Nephron progenitor cell (in vitro differentiated cells): ENCODE measurements around the gene MYL10.

Source experiments
- DNase-seq: peaks from one replicate; pipeline ENCODE4 v3.0.0; 2021
- H3K27ac Mint-ChIP-seq: 2 replicates; pipeline ENCODE4 v1.8.0; 2021; ENCODE audit warnings: mild to moderate bottlenecking, moderate library complexity, mixed read lengths
- H3K27me3 Mint-ChIP-seq: 2 replicates; pipeline ENCODE4 v1.8.0; 2021; ENCODE audit warnings: mild to moderate bottlenecking, low read depth, mixed read lengths; ENCODE audit not compliant: poor library complexity
- H3K36me3 Mint-ChIP-seq: 2 replicates; pipeline ENCODE4 v1.8.0; 2021; ENCODE audit warnings: low read depth, mixed read lengths
- H3K4me1 Mint-ChIP-seq: 2 replicates; pipeline ENCODE4 v1.8.0; 2021; ENCODE audit warnings: mixed read lengths
- H3K4me3 Mint-ChIP-seq: 2 replicates; pipeline ENCODE4 v1.8.0; 2021; ENCODE audit warnings: mild to moderate bottlenecking, moderate library complexity, mixed read lengths
- H3K9me3 Mint-ChIP-seq: 2 replicates; pipeline ENCODE4 v1.8.0; 2021; ENCODE audit warnings: mild to moderate bottlenecking, moderate library complexity, mixed read lengths
- TF ChIP-seq, protein P1 (sequence below): fragments of 200-600 bp; sonication (generic); IDR thresholded peaks from 2 replicates; pipeline ENCODE4 v1.5.0; 2021; ENCODE audit warnings: antibody characterized with exemption

MYL10 gene

DNA sequence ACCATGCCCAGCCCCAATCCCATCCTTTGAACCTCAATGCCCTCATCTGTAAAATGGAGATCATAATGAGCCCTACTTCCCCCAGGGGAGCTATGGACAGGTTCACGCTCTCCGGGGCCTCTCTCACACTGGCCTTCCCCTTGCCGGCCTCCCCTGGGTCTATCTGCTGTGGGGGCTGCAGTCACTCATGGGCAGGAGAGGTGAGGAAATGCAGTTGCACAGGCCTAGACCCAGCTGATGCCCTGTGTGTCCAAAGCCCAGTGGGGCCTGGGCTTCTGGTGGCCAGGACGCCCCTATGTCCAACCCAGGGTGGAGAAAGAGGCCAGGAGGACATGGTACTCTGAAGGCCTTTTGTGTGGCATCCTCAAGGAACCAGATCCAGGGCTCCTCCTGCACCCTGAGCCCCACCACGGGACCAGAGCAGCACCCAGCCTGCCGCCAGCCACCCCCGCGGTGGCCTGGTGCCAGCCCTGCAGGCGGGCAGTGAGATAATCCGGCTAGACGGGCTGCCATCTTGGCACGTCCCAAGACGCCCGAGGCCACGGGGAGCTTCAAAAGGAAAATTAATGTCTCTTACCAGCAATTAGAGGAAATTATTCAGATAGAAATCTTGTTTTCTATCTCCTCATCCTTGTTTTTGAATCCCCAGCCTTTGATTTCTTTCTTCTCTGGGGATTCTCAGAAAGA, 39.0 kb downstream of the MYL10 start:
- no peak overlapping the region for H3K27ac Mint-ChIP-seq
- no peak overlapping the region for H3K4me3 Mint-ChIP-seq

DNA sequence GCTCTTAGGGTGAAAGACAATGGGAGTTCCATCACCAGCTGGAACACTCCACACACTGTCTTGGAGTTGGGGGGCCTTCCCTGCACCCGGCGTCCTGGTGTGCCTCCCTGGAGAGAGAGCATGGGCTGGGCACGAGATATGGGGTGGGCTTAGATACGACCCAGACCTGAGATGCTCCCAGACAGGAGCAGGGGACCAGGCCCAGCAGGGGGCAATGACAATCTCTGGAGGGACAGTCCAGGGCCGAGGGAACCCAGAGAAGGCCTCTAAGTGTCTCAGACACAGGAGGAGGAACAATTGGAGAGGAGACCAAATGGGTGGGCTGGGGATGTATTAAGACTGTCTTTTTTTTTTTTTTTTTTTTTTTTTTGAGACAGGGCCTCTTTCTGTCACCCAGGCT, 40.0 kb downstream of the MYL10 start:
- TF ChIP-seq, protein P1, sequence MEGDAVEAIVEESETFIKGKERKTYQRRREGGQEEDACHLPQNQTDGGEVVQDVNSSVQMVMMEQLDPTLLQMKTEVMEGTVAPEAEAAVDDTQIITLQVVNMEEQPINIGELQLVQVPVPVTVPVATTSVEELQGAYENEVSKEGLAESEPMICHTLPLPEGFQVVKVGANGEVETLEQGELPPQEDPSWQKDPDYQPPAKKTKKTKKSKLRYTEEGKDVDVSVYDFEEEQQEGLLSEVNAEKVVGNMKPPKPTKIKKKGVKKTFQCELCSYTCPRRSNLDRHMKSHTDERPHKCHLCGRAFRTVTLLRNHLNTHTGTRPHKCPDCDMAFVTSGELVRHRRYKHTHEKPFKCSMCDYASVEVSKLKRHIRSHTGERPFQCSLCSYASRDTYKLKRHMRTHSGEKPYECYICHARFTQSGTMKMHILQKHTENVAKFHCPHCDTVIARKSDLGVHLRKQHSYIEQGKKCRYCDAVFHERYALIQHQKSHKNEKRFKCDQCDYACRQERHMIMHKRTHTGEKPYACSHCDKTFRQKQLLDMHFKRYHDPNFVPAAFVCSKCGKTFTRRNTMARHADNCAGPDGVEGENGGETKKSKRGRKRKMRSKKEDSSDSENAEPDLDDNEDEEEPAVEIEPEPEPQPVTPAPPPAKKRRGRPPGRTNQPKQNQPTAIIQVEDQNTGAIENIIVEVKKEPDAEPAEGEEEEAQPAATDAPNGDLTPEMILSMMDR: no peak
- Mint-ChIP-seq H3K36me3 (no peaks in the 10 kb centered on the region), H3K4me3 (no peak overlapping the region), H3K4me1 (peaks cover 42% of the 10 kb centered on the region), H3K9me3 (no peaks in the 10 kb centered on the region), H3K27me3 (peaks cover 17% of the 10 kb centered on the region), H3K27ac (no peak overlapping the region)
- no peak for DNase-seq

More for the DNA sequence above, 39.0 kb downstream of the MYL10 start:
- TF ChIP-seq, protein P1: no peak
- no peaks in the 10 kb centered on the region for H3K36me3 Mint-ChIP-seq
- H3K9me3 Mint-ChIP-seq: no peaks in the 10 kb centered on the region
- no peak for DNase-seq
- H3K4me1 Mint-ChIP-seq: peaks cover 38% of the 10 kb centered on the region
- H3K27me3 Mint-ChIP-seq: peaks cover 19% of the 10 kb centered on the region

DNA sequence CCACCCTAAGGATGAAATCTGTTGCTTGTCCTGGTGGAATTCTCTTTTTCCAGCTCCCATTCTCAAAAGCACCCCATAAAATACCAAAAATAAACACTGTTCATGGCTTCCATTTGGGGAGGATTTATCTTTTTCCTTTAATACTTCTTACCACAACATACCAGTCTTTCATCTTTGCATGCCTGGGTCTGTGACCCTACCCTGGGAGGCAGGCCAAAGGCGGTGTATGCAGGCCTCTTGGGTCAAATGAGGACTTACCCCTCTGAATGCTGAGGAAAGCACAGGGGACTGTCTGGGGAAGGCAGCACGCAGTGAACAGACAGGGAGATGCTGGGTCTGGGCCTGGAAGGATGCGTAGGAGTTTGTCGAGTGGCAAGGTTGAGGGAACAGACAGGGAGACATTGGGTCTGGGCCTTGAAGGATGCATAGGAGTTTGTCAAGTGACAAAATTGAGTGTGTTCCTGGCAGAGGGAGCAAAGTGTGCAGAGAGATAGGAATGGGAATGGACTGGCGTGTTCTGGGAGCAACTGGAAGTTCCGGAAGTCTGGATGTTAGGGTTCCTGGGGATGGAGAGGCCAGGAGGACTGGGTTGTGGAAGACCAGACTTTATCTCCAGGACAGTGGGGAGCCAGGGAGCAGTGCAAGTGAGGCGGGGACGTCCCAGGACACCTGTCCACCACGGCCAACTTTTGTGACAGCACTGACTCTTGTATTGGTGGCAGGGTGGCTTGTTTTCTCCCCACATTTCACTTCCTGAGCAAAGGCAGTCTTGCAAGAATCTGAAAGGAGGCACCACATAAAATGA, 40.8 kb downstream of the MYL10 start:
- no peaks in the 10 kb centered on the region for H3K36me3 Mint-ChIP-seq
- H3K4me1 Mint-ChIP-seq: peaks cover 46% of the 10 kb centered on the region
- no peak overlapping the region for H3K27ac Mint-ChIP-seq
- TF ChIP-seq, protein P1: no peak
- H3K4me3 Mint-ChIP-seq: no peak overlapping the region
- H3K9me3 Mint-ChIP-seq: peaks cover 6% of the 10 kb centered on the region
- no peak for DNase-seq
- peaks cover 14% of the 10 kb centered on the region for H3K27me3 Mint-ChIP-seq

DNA sequence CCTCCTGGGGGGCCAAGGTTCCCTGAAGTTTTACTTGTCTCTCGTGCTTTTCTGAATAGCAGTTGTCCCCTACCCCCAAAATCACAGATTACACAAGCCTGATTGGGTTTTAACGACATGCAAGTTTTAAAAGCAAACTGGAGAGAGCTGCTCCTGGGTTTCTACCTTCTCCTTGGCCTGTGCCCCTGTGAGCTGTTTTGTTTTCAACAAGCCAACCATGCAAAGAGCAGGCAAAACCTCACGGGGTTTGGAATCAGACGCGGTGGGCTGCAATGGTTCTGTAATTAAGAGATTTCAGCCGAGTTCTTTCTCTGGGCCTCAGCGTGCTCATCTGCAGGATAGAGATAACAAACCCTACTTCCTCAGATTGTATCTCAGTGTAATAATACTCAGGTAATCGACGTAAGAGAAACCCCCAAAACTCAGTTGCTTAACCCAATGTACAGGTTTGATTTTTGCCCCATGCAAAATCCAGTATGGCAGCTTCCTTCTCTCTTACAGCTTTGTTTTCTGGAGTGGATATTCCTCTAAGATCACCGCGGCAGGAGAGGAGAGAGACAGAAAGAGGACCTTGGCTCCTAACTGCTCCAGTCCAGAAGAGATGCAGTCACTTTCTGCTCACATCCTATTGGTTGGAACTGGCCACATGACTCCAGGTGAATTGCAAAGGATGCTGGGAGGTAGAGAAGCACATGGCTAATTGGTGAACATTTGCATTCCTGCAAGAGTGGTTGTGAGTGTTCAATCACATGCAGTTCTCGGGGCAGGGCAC, 42.0 kb downstream of the MYL10 start:
- Mint-ChIP-seq H3K27ac (peak overlapping the region; percentile 24), H3K36me3 (no peaks in the 10 kb centered on the region), H3K27me3 (peaks cover 13% of the 10 kb centered on the region), H3K4me3 (no peak overlapping the region), H3K9me3 (peaks cover 15% of the 10 kb centered on the region), H3K4me1 (peaks cover 53% of the 10 kb centered on the region)
- TF ChIP-seq, protein P1: no peak
- no peak for DNase-seq

DNA sequence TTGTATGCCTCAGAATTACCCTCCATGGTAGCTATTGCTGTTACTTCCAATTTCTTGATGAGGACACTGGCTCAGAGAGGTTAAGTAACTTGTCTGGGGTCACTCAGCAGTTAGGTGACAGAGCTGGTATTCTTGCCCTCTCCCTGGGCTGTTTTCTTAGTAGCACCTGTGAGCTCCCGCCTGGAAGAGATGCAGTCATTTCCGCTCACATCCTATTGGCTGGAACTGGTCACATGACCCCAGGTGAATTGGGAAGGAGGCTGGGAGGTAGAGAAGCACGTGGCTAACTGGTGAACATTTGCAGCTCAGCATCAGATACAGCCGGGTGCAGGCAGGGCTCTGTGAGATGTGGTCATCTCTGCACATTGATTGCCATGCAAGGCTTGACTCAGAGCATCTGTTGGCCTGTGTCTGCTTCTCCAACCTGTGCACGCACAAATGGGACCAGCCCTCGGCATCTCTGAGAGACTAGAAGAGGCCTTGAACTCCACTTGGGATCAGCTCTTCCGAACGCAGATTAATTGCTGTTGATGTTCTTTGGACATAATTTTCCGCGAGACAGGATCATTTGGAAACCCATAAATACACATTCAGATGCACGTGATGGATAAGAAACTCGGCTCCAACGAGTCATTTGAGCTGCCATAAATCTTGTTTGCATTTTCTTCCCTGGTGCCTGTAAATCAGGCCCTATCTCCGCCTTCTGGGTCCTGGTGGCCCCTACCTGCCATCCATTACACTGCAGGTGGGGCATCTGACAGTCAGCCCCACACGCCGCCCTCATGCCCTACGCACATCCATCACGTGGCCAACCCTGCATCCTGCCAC, 42.8 kb downstream of the MYL10 start:
- peak overlapping the region; percentile 55 for H3K27ac Mint-ChIP-seq
- TF ChIP-seq, protein P1: no peak
- DNase-seq: no peak
- peaks cover 53% of the 10 kb centered on the region for H3K4me1 Mint-ChIP-seq
- no peaks in the 10 kb centered on the region for H3K36me3 Mint-ChIP-seq
- H3K27me3 Mint-ChIP-seq: peaks cover 13% of the 10 kb centered on the region
- no peak overlapping the region for H3K4me3 Mint-ChIP-seq
- peaks cover 17% of the 10 kb centered on the region for H3K9me3 Mint-ChIP-seq
